ENCODE results near the gene PDE4D. TPM values are rescaled to one million over a fixed set of nuclear protein-coding genes. Genes with fewer than 3 reads are reported as not detected.

PDE4D gene
- total RNA-seq, 1 donor from 2014 or later = 7.6 TPM

DNA sequence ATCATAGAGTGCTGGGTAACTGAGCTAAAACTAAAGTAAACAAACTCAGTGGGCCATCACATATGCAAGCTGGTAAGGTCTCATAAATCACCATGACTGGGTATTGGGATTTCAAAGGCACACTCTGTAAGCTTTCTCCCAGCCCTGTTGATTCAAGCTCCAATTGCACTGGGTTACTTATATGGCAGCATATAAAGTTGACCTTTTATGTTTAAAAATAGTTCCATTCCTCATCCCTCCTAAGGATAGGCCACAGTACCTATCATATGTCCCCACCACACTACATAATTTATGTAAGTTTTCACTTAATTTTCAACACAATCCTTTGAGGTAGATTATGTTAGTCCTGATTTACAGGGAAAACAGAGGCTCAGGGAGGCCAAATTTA is 872.2 kb downstream of the PDE4D start:
- Mint-ChIP-seq H3K27ac (no peak overlapping the region), H3K4me3 (ENCODE audit: low read depth) (no peak overlapping the region), H3K36me3 (ENCODE audit: insufficient read depth) (peaks cover 1% of the 10 kb centered on the region), H3K9me3 (ENCODE audit: low read depth) (no peaks in the 10 kb centered on the region), H3K4me1 (ENCODE audit: low read depth) (peaks cover 13% of the 10 kb centered on the region), H3K27me3 (no peaks in the 10 kb centered on the region)
- TF ChIP-seq, protein P1, sequence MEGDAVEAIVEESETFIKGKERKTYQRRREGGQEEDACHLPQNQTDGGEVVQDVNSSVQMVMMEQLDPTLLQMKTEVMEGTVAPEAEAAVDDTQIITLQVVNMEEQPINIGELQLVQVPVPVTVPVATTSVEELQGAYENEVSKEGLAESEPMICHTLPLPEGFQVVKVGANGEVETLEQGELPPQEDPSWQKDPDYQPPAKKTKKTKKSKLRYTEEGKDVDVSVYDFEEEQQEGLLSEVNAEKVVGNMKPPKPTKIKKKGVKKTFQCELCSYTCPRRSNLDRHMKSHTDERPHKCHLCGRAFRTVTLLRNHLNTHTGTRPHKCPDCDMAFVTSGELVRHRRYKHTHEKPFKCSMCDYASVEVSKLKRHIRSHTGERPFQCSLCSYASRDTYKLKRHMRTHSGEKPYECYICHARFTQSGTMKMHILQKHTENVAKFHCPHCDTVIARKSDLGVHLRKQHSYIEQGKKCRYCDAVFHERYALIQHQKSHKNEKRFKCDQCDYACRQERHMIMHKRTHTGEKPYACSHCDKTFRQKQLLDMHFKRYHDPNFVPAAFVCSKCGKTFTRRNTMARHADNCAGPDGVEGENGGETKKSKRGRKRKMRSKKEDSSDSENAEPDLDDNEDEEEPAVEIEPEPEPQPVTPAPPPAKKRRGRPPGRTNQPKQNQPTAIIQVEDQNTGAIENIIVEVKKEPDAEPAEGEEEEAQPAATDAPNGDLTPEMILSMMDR (IDR thresholded peaks at IDR 0.05; ENCODE audit: unreplicated experiment) = no peak
- no peak for DNase-seq (ENCODE audit: low spot score, unreplicated experiment)

DNA sequence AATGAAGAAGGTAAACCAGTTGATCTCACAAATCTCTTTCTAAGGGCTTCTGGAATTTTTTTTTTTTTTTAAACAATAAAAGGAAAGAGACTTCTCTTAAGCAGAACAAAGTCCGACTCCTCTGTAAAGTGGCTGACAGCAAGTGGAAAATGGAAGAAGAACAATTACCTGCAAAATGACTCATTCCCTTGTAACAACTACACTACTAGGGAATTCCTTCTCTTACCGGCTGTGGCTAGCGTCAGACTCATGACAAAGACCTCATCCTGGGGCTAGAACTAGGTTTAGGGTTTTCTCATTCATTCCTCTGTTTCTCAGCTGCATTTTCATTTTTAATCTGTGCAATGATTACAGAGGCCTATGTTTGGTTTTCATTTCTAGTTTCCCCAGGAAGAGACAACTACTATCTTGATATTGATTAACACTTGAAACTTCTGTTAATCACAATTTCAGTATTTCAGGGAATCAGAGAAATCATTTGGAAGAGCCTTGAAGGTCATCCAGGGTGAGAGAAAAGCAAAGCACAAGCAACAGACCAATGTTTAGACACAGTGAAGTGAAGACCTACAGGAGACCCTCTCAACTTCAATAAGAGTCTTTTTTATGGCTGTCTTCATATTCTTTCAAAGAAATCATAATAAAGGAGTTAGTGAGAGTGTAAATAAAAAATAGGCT is 872.8 kb downstream of the PDE4D start:
- H3K4me1 Mint-ChIP-seq (ENCODE audit: low read depth) = peaks cover 13% of the 10 kb centered on the region
- no peak for DNase-seq (ENCODE audit: low spot score, unreplicated experiment)
- no peak overlapping the region for H3K27ac Mint-ChIP-seq
- H3K9me3 Mint-ChIP-seq (ENCODE audit: low read depth) = no peaks in the 10 kb centered on the region
- H3K27me3 Mint-ChIP-seq = no peaks in the 10 kb centered on the region
- peaks cover 2% of the 10 kb centered on the region for H3K36me3 Mint-ChIP-seq (ENCODE audit: insufficient read depth)
- H3K4me3 Mint-ChIP-seq (ENCODE audit: low read depth) = no peak overlapping the region
- TF ChIP-seq, protein P1 (IDR thresholded peaks at IDR 0.05; ENCODE audit: unreplicated experiment) = no peak

DNA sequence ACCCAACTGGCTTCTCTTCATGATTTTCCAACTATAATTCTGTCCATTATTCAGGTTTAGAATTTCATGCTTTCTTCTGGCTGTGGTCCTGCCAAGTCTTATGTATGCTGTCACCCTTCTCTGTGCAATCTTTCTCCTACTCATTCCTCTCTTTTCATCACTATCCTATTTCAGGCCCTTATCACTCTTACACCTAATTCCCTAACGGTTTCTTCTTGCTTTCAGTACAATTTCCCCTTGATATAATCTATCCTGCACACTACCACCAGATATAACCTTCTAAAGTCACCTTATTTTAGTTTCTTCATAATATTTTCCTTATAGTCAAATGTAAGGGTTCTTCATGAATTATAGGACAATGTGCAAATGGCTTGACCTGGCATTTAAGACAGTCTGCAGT is 874.4 kb downstream of the PDE4D start:
- Mint-ChIP-seq H3K9me3 (ENCODE audit: low read depth) (peaks cover 5% of the 10 kb centered on the region), H3K27me3 (no peaks in the 10 kb centered on the region), H3K4me1 (ENCODE audit: low read depth) (peaks cover 13% of the 10 kb centered on the region), H3K36me3 (ENCODE audit: insufficient read depth) (peaks cover 5% of the 10 kb centered on the region), H3K27ac (no peak overlapping the region), H3K4me3 (ENCODE audit: low read depth) (no peak overlapping the region)
- DNase-seq (ENCODE audit: low spot score, unreplicated experiment) = no peak
- TF ChIP-seq, protein P1 (IDR thresholded peaks at IDR 0.05; ENCODE audit: unreplicated experiment) = no peak

DNA sequence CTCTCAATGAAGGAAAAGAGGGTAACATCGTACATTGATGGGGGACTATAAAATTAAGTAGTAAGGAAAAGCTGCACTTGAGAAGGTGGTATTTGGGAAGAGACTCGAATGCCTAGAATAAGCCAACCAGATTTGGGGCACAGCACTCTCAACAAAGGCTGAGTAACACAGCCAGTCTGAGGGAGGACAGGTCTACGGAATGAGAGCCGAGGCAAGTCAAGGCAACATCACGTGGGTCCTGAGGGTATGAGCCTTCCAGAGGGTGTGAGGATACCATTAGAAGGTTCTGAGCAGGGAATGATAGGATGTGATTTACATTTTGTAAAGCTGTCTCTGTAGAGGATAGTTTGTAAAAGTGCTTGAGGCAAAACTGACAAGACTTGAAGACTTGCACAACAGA is 876.6 kb downstream of the PDE4D start:
- H3K4me1 Mint-ChIP-seq (ENCODE audit: low read depth) = peaks cover 10% of the 10 kb centered on the region

DNA sequence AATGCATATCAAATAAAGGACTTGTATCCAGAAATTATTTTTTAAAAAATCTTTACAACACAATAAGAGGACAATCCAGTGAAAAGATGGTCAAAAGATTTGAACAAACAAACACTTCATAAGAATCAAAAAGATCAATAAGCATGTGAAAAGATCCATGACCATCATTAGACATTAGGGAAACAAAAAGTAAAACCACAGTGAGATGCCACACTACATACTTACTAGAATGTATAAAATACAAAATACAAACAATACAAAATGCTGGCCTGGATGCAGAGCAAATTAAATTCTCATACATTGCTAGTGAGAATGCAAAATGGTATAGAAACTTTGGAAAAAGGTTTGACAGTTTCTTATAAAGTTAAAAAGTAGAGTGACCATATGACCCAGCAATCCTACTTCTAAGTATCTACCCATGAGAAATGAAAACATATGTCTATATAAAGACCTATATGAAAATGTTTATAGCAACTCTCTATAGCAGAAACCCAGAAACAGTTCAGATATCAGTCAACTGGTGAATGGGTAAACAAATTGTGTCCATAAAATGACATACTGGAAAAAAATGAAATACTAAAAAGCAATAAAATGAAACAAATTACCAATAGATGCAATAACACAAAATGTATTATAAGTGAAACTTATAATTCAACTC is 884.6 kb downstream of the PDE4D start:
- no peak overlapping the region for H3K4me3 Mint-ChIP-seq (ENCODE audit: low read depth)
- H3K9me3 Mint-ChIP-seq (ENCODE audit: low read depth) = peaks cover 13% of the 10 kb centered on the region
- H3K27ac Mint-ChIP-seq = no peak overlapping the region
- H3K4me1 Mint-ChIP-seq (ENCODE audit: low read depth) = no peaks in the 10 kb centered on the region
- DNase-seq (ENCODE audit: low spot score, unreplicated experiment) = no peak
- no peaks in the 10 kb centered on the region for H3K27me3 Mint-ChIP-seq
- TF ChIP-seq, protein P1 (IDR thresholded peaks at IDR 0.05; ENCODE audit: unreplicated experiment) = no peak
- H3K36me3 Mint-ChIP-seq (ENCODE audit: insufficient read depth) = peaks cover 11% of the 10 kb centered on the region

More for the DNA sequence above, 876.6 kb downstream of the PDE4D start:
- Mint-ChIP-seq H3K9me3 (ENCODE audit: low read depth) (peaks cover 12% of the 10 kb centered on the region), H3K27me3 (no peaks in the 10 kb centered on the region), H3K4me3 (ENCODE audit: low read depth) (no peak overlapping the region), H3K27ac (no peak overlapping the region), H3K36me3 (ENCODE audit: insufficient read depth) (peaks cover 9% of the 10 kb centered on the region)
- no peak for DNase-seq (ENCODE audit: low spot score, unreplicated experiment)
- TF ChIP-seq, protein P1 (IDR thresholded peaks at IDR 0.05; ENCODE audit: unreplicated experiment) = no peak

All from progenitor cell of endocrine pancreas (in vitro differentiated cells).